HFF-Myc (cell line): ENCODE data around the gene FANCG.
A peak's percentile ranks its signal among the peaks of the same experiment; 100 is the strongest.

Source experiments
- DNase-seq: peaks from one replicate; pipeline ENCODE4 v3.0.0-alpha.2; 2011; ENCODE audit warnings: low read depth; ENCODE audit errors: extremely low read depth
- H3K4me3 ChIP-seq: replicated peaks from 2 replicates; pipeline ENCODE4 v1.5.1; 2011; ENCODE audit warnings: low read depth, mild to moderate bottlenecking, control low read depth, low read length
- TF ChIP-seq, protein P1 (sequence below): IDR thresholded peaks from 2 replicates; pipeline ENCODE4 v1.5.1; 2012; ENCODE audit warnings: mild to moderate bottlenecking, low read depth, low read length, control low read depth; ENCODE audit errors: missing control alignments

FANCG gene

DNA sequence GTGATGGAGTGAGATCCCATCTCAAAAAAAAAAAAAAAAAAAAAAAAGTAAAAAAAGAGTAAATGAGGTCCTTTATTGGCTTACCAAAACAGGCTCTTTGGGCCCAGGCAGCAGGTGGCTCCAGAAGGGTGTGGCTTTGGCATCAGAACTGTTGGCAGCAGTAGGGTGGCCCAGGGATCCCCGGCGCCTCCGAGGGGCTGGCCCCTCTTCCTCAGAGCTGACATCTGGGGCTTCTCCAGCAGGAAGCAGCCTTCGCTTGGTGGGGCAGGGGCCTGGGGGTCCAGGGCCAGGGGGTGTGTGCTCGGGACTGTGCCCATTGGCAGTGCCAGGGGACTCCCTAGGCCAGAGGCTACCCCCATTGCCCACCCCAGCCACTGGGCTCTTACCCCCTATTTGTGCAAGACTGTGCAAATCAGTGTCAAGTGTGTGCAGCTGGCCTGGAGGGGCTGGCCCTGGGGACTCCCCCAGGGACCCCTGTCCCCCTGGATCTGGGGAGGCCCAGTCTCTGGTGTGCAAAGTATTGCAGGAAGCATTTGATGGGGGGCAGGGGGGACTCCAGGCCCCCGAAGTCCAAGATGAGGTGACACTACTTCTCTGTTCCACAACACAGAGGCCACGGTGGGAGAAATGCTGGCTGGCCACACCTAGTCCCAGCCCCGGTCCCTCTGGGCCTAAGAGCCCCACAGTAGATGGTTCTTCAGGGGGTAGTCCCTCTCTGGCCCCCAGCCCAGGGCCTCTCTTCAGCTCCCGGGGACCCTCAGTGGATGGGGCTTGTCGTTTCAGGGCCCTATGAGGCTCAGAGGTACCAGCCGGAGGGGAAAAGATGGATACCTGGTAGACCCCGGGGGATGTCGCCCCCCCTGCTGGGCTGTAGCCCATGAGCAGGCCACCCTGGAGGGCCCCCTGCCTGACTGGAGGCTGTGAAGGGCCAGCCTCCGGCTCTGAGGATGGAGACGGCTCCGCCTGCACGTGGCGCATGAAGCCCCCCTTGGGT is 27.9 kb upstream of the FANCG start:
- DNase-seq: no peak
- TF ChIP-seq, protein P1, sequence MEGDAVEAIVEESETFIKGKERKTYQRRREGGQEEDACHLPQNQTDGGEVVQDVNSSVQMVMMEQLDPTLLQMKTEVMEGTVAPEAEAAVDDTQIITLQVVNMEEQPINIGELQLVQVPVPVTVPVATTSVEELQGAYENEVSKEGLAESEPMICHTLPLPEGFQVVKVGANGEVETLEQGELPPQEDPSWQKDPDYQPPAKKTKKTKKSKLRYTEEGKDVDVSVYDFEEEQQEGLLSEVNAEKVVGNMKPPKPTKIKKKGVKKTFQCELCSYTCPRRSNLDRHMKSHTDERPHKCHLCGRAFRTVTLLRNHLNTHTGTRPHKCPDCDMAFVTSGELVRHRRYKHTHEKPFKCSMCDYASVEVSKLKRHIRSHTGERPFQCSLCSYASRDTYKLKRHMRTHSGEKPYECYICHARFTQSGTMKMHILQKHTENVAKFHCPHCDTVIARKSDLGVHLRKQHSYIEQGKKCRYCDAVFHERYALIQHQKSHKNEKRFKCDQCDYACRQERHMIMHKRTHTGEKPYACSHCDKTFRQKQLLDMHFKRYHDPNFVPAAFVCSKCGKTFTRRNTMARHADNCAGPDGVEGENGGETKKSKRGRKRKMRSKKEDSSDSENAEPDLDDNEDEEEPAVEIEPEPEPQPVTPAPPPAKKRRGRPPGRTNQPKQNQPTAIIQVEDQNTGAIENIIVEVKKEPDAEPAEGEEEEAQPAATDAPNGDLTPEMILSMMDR: no peak
- no peak overlapping the region for H3K4me3 ChIP-seq

DNA sequence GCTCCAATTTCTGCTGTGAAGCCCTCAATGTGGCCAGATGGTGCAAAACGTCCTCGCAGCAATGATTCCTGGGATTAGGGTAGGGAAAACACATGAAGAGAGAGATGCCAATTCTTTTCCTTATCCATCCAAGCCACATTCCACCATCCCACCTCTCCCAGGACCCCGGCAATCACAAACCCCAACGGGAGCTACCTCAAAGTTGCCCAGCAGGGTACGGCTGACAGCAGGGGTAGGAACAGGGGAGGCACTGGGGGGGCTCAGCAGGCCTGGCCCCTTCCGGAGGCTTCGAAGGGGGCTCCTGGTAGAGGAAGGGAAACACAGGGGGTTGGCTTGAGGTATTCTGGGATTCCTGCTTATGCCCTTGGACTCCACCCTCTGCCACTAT is 26.6 kb upstream of the FANCG start:
- TF ChIP-seq, protein P1: no peak
- no peak overlapping the region for H3K4me3 ChIP-seq
- no peak for DNase-seq

DNA sequence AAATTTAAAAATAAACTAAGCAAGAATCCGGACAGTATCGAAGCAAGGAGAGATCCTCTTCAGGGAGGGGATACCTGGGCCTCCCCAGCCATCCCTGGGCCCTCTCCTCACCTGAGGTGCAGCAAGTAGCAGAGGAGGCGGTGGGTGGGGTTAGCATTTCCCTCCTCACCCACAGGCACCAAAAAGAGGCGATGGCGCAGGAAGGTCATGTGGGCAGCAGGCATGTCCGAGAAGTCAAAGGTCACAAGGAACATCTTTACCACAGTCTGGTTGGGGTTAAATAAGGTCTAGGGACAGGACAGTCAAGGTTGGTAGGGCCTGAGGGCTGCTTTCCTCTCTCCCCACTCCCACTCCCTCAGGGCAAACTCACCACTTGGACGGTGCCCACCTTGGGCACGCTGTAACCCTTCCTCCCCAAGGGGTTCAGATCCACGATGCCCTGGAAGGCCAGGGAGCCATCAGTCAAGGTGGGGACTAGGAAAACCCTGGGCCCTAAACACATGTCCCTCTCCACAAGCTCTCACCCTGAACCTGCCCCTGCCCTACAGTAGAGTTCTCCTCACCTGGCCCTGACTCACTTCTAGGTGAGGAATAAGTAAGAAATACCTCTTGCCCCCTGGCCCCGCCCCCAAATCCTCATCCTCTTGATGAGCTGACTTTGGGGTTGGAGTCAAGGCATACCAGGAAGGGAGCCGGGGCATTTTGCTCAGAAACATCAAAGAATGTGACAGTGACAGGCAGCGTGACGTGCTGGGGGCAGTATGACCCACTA is 26.0 kb upstream of the FANCG start:
- no peak overlapping the region for H3K4me3 ChIP-seq
- TF ChIP-seq, protein P1: no peak
- DNase-seq: no peak

DNA sequence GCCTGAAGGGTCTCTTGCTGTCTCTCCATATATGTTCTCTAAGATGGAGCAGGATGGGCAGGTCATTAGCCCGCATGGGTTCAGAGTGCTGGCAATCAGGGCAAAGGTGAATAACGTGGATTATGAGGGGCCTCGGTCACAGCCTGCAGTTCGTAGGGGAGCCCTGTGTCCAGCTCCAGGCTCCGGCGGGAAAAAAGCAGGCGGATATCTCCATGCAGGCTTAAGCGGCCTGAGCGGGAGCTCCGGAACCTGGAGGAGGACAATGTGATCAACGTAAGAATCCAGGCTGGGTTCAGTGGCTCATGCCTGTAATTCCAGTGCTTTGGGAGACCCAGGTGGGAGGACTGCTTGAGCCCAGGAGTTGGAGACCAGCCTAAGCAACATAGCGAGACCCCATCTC is 25.4 kb upstream of the FANCG start:
- no peak for DNase-seq
- no peak overlapping the region for H3K4me3 ChIP-seq
- TF ChIP-seq, protein P1: no peak

DNA sequence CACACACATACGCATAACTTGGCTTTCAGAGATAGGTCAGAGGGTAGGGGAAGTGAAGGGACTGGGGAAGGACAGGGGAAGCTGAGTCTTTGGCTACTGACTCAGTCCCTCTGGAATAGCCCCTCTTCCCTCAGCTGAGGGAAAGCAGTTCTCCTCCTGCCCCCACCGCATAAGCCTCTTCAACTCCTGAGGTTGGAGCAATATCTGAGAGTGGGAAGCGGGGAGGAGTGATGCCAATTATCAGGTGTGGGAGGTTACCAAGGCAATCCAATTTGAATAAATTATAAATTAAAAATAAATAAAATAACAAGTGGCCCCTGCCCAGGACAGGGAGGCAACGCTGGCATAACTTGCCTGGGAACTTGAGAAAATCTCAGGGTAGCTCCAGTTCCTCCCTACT is 24.8 kb upstream of the FANCG start:
- H3K4me3 ChIP-seq: no peak overlapping the region
- TF ChIP-seq, protein P1: no peak
- DNase-seq: no peak

DNA sequence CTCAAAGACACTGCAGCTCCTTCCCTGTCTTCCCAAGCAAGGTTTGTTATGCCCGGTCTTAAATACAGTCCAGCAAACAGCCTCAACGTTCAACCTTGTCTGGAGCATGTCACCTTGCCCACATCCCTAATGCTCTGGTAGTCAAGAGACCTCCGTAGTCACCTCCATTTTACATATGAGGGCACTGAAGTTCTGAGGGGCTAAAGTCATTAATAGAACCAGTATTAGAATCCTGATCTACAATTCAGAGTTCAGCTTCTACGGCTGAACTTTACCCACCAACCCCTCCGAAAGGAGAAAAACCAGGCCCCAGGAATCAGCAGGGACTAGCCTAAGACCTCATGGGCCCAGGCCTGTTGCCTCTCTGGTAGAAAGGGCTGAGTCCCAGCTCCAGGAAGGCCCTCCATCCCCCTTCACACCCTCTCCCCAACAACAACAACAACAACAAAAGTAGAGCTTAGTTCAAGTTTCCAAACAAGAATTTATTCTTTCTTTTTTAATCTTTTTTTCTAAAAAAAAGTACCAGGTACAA is 24.0 kb upstream of the FANCG start:
- TF ChIP-seq, protein P1: no peak
- H3K4me3 ChIP-seq: peak overlapping the region; percentile 79
- DNase-seq: no peak
